GM12878 (cell line): Measurements from ENCODE around the gene NISCH. TPM values are rescaled to one million over a fixed set of nuclear protein-coding genes. Genes with fewer than 3 reads are reported as not detected.

Experiments used
- ATAC-seq: fragments of 200-7000 bp; cut with Tn5 transposase; 3 replicates; pipeline ENCODE4 v1.9.1; 2020; ENCODE audit warnings: mild to moderate bottlenecking, moderate library complexity
- BruUV-seq: library from RNA; stranded (reverse); fragments of 400-500 nt; replicated peaks from 2 replicates; lab custom pipeline; 2021; lab: Mats Ljungman, UMichigan
- CTCF ChIA-PET: fragments of 300-600 bp; sonication (Branson Sonifier 250); formaldehyde crosslinking; extraction: SDS; loops from one replicate; lab custom pipeline; 2021; ENCODE audit warnings: inconsistent platforms; lab: Yijun Ruan, JAX
- POLR2A ChIA-PET: fragments of 350-600 bp; formaldehyde crosslinking; extraction: SDS; loops from one replicate; lab custom pipeline; 2021; ENCODE audit warnings: inconsistent platforms; lab: Charles Lee
- RAD21 ChIA-PET: fragments of 300-600 bp; sonication (Branson Sonifier 250); formaldehyde crosslinking; loops from one replicate; lab custom pipeline; 2023; ENCODE audit warnings: antibody characterized with exemption; ENCODE audit not compliant: unreplicated experiment; lab: Charles Lee
- SMC1A ChIA-PET: fragments of 300-600 bp; sonication (Branson Sonifier 250); formaldehyde crosslinking; loops from one replicate; lab custom pipeline; 2023; ENCODE audit not compliant: unreplicated experiment, uncharacterized antibody; lab: Charles Lee
- DNase-seq: peaks from one replicate; pipeline ENCODE4 v3.0.0-alpha.2; 2011; ENCODE audit warnings: low read depth, low spot score
- FAIRE-seq: peaks from 3 replicates; lab custom pipeline; 2011; peaks lifted over from hg19 to GRCh38; lab: Jason Lieb, UNC
- H2AFZ ChIP-seq: 2 replicates; pipeline ENCODE4 v1.6.0; 2011; ENCODE audit warnings: low read depth, low read length, control low read depth; ENCODE audit not compliant: control insufficient read depth
- H3K27ac ChIP-seq: 2 replicates; pipeline ENCODE4 v1.5.1; 2011; ENCODE audit warnings: control low read depth; ENCODE audit not compliant: control insufficient read depth, insufficient read depth
- H3K27me3 ChIP-seq, 2 experiments: replicated peaks in 1 of 2; 2 replicates each; pipeline versions ENCODE4 v1.6.0 to v1.6.1; 2011; ENCODE audit warnings: low read length in 1 of 2; ENCODE audit not compliant: control insufficient read depth in 2 of 2, insufficient read depth in 2 of 2
- H3K36me3 ChIP-seq, 2 experiments: 2 replicates each; pipeline ENCODE4 v1.5.1; 2011; ENCODE audit warnings: low read length in 1 of 2; ENCODE audit not compliant: control insufficient read depth in 2 of 2, insufficient read depth in 2 of 2
- H3K4me1 ChIP-seq: 2 replicates; pipeline ENCODE4 v1.6.1; 2011; ENCODE audit warnings: mild to moderate bottlenecking, low read length, moderate library complexity, mixed read lengths; ENCODE audit not compliant: control insufficient read depth, insufficient read depth
- H3K4me2 ChIP-seq: 2 replicates; pipeline ENCODE4 v1.6.0; 2011; ENCODE audit warnings: control low read depth; ENCODE audit not compliant: control insufficient read depth, insufficient read depth
- H3K4me3 ChIP-seq: fragments of 200-600 bp; sonication (generic); 2 replicates; pipeline ENCODE4 v1.5.1; 2016
- H3K79me2 ChIP-seq: 2 replicates; pipeline ENCODE4 v1.6.0; 2011; ENCODE audit warnings: low read length; ENCODE audit not compliant: control insufficient read depth, insufficient read depth
- H3K9ac ChIP-seq: 2 replicates; pipeline ENCODE4 v1.8.0; 2011; ENCODE audit warnings: low read length, control low read depth, mixed read lengths; ENCODE audit not compliant: control insufficient read depth, insufficient read depth
- H3K9me3 ChIP-seq: replicated peaks from 3 replicates; pipeline ENCODE4 v1.5.1; 2011; ENCODE audit warnings: mild to moderate bottlenecking, low read length; ENCODE audit not compliant: control insufficient read depth, insufficient read depth
- H4K20me1 ChIP-seq: 2 replicates; pipeline ENCODE4 v1.6.0; 2011; ENCODE audit not compliant: control insufficient read depth, insufficient read depth
- BCL3 ChIP-seq: IDR thresholded peaks from 2 replicates; pipeline ENCODE4 v1.6.1; 2011; ENCODE audit warnings: borderline replicate concordance, low read depth, mild to moderate bottlenecking, moderate library complexity, low read length; ENCODE audit not compliant: insufficient read depth, poor library complexity, severe bottlenecking
- BHLHE40 ChIP-seq, 2 experiments: fragments of 450-650 bp in 1 of 2; IDR thresholded peaks; 2 replicates each; pipeline ENCODE4 v1.6.1; 2011 to 2017; ENCODE audit warnings: low read depth in 2 of 2, borderline replicate concordance in 1 of 2, improper control_type of control experiment in 1 of 2, low read length in 1 of 2, mild to moderate bottlenecking in 1 of 2
- CEBPB ChIP-seq, 2 experiments: fragments of 150-350 bp in 1 of 2; IDR thresholded peaks; 2 replicates each; pipeline ENCODE4 v1.6.1; 2012 to 2014; ENCODE audit warnings: low read depth in 2 of 2, low read length in 2 of 2, borderline replicate concordance in 1 of 2, inconsistent platforms in 1 of 2
- IRF3 ChIP-seq: fragments of 450-650 bp; IDR thresholded peaks from 2 replicates; pipeline ENCODE4 v1.6.1; 2014; ENCODE audit warnings: mild to moderate bottlenecking
- MYC ChIP-seq: IDR thresholded peaks from 2 replicates; pipeline ENCODE4 v1.6.1; 2011; ENCODE audit warnings: mild to moderate bottlenecking, low read length, moderate library complexity, inconsistent platforms; ENCODE audit not compliant: insufficient read depth, insufficient replicate concordance, insufficient read length, severe bottlenecking
- RBBP5 ChIP-seq: fragments of 200-600 bp; sonication (generic); conservative IDR thresholded peaks from 2 replicates; pipeline ENCODE4 v1.6.1; 2016
- RELB ChIP-seq: fragments of 450-650 bp; IDR thresholded peaks from 2 replicates; pipeline ENCODE4 v1.6.1; 2017; ENCODE audit warnings: low read depth, mild to moderate bottlenecking, moderate library complexity
- SMAD5 ChIP-seq: IDR thresholded peaks from 2 replicates; pipeline ENCODE4 v1.6.1; 2016; ENCODE audit warnings: antibody characterized with exemption, low read depth
- SMC3 ChIP-seq: IDR thresholded peaks from 2 replicates; pipeline ENCODE4 v1.6.1; 2011; ENCODE audit warnings: low read length, improper control_type of control experiment, borderline replicate concordance
- SPI1 ChIP-seq: IDR thresholded peaks from 2 replicates; pipeline ENCODE4 v1.6.1; 2011; ENCODE audit warnings: low read depth, mild to moderate bottlenecking, low read length, moderate library complexity, borderline replicate concordance; ENCODE audit not compliant: insufficient read depth
- STAT3 ChIP-seq: IDR thresholded peaks from 2 replicates; pipeline ENCODE4 v1.6.1; 2011; ENCODE audit warnings: low read depth, low read length, improper control_type of control experiment
- YBX1 ChIP-seq: fragments of 450-650 bp; IDR thresholded peaks from 2 replicates; pipeline ENCODE4 v1.6.1; 2016; ENCODE audit warnings: antibody characterized with exemption
- ZBED1 ChIP-seq: IDR thresholded peaks from 2 replicates; pipeline ENCODE4 v1.6.1; 2016; ENCODE audit warnings: borderline replicate concordance
- ZBTB40 ChIP-seq: fragments of 450-650 bp; IDR thresholded peaks from 2 replicates; pipeline ENCODE4 v1.6.1; 2016; ENCODE audit warnings: mild to moderate bottlenecking, moderate library complexity, borderline replicate concordance
- ZSCAN29 ChIP-seq: fragments of 450-650 bp; IDR thresholded peaks from 2 replicates; pipeline ENCODE4 v1.6.1; 2017; ENCODE audit warnings: mild to moderate bottlenecking, moderate library complexity
- WGBS: methylation state at CpG from one replicate; pipeline ENCODE4 v1.1.6; 2016; ENCODE audit warnings: low lambda C conversion rate; ENCODE audit not compliant: insufficient replicate concordance, insufficient coverage; ENCODE audit errors: missing lambda C conversion rate; 5-methylcytosine and 5-hydroxymethylcytosine counted together
- in situ Hi-C: fragments of 300-500 bp; cut with MboI; formaldehyde crosslinking; loops from 9 replicates; pipeline ENCODE4 v1.14.3; 2018; ENCODE audit warnings: mixed read lengths
- intact Hi-C: fragments of 100-400 bp; cut with micrococcal nuclease; formaldehyde crosslinking; loops from one replicate; pipeline ENCODE4 v1.14.2; 2022; ENCODE audit not compliant: unreplicated experiment
- polyA plus RNA-seq, 11 experiments: library from polyadenylated mRNA; depleted of rRNA in 4 of 11; unstranded in 6 of 11; stranded (reverse) in 5 of 11; fragments of >200 nt; fragmentation: Nextera tagmentation in 4 of 11; fragmentation: Illumina TruSeq in 1 of 11; extraction: Ambion mirVana in 4 of 11; extraction: Trizol in 1 of 11; gene quantifications; 1 replicate in 1 of 11; 2 replicates in 10 of 11; pipeline versions ENCODE4 v1.2.1 to v1.2.3, GENCODE V29; 2011 to 2016; ENCODE audit warnings: inconsistent platforms in 2 of 11, missing spikeins in 2 of 11, low read depth in 1 of 11
- total RNA-seq, 4 experiments: library from RNA; depleted of rRNA in 3 of 4; stranded (reverse); fragments of >200 nt in 3 of 4; fragmentation: Illumina TruSeq in 1 of 4; extraction: Trizol in 1 of 4; gene quantifications; 2 replicates each; pipeline versions ENCODE4 v1.2.1 to v1.2.3, GENCODE V29; 2013 to 2021

The NISCH gene
- total and polyA plus RNA-seq, 10 of the 15 experiments (the other 5 are each of a cell fraction or from before 2014, with no cell fraction given) = 0.76 to 52.5 (median 24.6) TPM

- no peaks in the 10 kb centered on the region for H4K20me1 ChIP-seq
- H3K4me2 ChIP-seq = no peak overlapping the region
- in situ Hi-C loops (no loop called here), intact Hi-C loops (no loop called here)
- CTCF ChIA-PET = interaction anchor here (1.2 to 1.4 kb wide), 2 partner anchors 13 to 29 kb away, joined by 3 to 6 read pairs; no protein-coding TSS in a partner anchor
- H3K27ac ChIP-seq = no peak overlapping the region
- RAD21 ChIA-PET = no interaction called here
- no peak overlapping the region for H2AFZ ChIP-seq
- no peak for DNase-seq
- no peaks in the 10 kb centered on the region for H3K9me3 ChIP-seq
- H3K27me3 ChIP-seq = no peaks in the 10 kb centered on the region
- H3K4me1 ChIP-seq = no peaks in the 10 kb centered on the region
- ATAC-seq = no peak
- WGBS = 52% methylated on average over 14 of the region's 14 CpGs
- FAIRE-seq = no peak
- no peak overlapping the region for H3K9ac ChIP-seq
- POLR2A ChIA-PET = no interaction called here
- H3K4me3 ChIP-seq = no peak overlapping the region
- SMC1A ChIA-PET = no interaction called here
- no peaks in the 10 kb centered on the region for H3K36me3 ChIP-seq
- no TSS peak for BruUV-seq
- H3K79me2 ChIP-seq = no peaks in the 10 kb centered on the region
- TF ChIP-seq BCL3 (no peak), YBX1 (no peak), ZBED1 (no peak), STAT3 (no peak), RBBP5 (no peak), RELB (no peak), CEBPB (IDR thresholded peaks at IDR 0.05; ENCODE audit: borderline replicate concordance in 1 of 2, low read depth in 2 of 2, low read length in 2 of 2) (no peak), ZSCAN29 (no peak), ZBTB40 (no peak), BHLHE40 (IDR thresholded peaks at IDR 0.05; ENCODE audit: borderline replicate concordance in 1 of 2, low read depth in 2 of 2, low read length in 1 of 2) (no peak), SMC3 (no peak), MYC (no peak), IRF3 (no peak), SPI1 (no peak), SMAD5 (no peak)
These were observed 14.7 kb upstream of the NISCH start for GRCh38 chr3:52440671-52441070.
